Fibroblast of pulmonary artery (primary cell): ENCODE measurements around the gene UVRAG.

ENCODE experiments used
- DNase-seq: peaks from one replicate; pipeline ENCODE4 v3.0.0-alpha.2; 2010; ENCODE audit warnings: low read depth
- H3K4me3 ChIP-seq: replicated peaks from 2 replicates; pipeline ENCODE4 v1.5.1; 2011; ENCODE audit warnings: low read depth, mild to moderate bottlenecking, control low read depth, low read length, moderate library complexity
- CTCF ChIP-seq: IDR thresholded peaks from 2 replicates; pipeline ENCODE4 v1.5.1; 2011; ENCODE audit warnings: mild to moderate bottlenecking, control low read depth, low read length, inconsistent platforms; ENCODE audit errors: missing control alignments

The UVRAG gene

GRCh38 chr11:75814677-75815344, at the start of gene UVRAG:
UVRAG (plus strand) TSS chr11:75815210; CDS start chr11:75815408, 198 bp downstream.
- peak within 1 kb of the TSS; percentile 73 for H3K4me3 ChIP-seq
- DNase-seq, result peak; percentile 100
- TF ChIP-seq CTCF, result no peak

DNA sequence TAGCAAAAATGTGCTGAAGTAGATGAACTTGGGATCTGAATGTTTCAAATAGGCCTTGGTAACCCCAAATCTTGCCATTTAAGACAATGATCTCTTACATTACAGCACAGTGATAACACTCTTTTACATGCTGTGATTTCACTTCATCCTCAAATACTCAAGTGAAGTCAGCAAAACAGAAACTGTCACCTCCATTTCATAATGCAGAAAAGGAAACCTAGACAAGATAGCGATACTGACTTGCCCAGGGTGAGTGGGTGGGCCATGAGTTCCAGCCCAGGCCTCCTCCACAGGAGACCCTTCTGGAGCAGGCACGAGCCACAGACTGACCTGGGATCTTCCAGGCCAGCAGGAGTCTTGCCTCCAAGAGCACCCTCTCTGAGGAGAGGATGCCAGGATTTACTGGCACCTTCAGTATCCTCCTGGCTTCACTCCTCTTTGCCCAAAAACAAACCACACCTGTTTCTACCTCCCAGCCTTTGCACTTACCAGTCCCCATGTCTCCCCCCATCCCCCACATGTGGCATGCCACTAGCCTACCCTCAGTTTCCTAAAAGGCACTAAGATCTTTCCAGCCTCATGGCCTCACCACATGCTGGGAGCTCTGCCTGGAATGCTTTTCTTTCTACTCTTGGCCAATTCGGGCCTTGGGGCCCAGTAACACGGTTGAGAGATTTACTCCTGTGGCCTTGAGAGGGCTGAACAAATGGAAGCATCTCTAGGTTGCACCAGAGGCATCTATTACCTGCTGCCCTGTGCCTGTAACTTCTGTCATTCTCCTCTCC, 48.4 kb upstream of the UVRAG start:
- DNase-seq, result no peak
- TF ChIP-seq CTCF, result no peak
- H3K4me3 ChIP-seq, result no peak overlapping the region

DNA sequence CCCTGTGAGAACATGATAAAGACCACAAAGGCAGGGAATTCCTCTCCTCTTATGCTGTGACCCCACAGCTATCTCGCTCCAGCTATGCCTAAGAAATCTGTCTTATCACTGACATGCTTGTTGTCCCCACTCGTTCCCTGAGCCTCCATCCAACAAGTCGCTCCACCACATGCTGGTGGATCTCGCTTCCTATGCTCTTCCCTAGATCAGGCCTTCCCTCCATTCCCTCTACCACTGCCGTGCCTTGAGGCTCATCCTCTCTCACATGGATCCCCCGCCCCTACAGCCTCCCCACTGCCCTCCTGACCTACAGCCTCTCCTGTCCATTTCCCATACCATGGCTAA, 47.8 kb upstream of the UVRAG start:
- H3K4me3 ChIP-seq, result no peak overlapping the region
- TF ChIP-seq CTCF, result no peak
- DNase-seq, result no peak

DNA sequence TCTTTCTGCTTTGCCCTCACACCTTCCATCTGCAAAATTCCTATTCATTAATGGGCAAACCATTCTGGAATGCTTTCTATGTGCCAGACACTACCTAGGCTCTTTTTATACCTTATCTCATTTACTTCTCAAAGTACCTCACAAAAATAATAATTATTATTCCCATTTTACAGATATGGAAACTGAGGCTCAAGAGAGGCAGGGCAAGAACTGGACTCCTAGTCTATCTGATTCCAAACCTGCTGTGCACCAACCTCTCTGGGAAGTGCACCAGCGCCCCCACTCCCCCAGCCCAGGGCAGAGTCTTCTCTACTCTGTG, 47.3 kb upstream of the UVRAG start:
- no peak for TF ChIP-seq CTCF
- H3K4me3 ChIP-seq, result no peak overlapping the region
- no peak for DNase-seq

DNA sequence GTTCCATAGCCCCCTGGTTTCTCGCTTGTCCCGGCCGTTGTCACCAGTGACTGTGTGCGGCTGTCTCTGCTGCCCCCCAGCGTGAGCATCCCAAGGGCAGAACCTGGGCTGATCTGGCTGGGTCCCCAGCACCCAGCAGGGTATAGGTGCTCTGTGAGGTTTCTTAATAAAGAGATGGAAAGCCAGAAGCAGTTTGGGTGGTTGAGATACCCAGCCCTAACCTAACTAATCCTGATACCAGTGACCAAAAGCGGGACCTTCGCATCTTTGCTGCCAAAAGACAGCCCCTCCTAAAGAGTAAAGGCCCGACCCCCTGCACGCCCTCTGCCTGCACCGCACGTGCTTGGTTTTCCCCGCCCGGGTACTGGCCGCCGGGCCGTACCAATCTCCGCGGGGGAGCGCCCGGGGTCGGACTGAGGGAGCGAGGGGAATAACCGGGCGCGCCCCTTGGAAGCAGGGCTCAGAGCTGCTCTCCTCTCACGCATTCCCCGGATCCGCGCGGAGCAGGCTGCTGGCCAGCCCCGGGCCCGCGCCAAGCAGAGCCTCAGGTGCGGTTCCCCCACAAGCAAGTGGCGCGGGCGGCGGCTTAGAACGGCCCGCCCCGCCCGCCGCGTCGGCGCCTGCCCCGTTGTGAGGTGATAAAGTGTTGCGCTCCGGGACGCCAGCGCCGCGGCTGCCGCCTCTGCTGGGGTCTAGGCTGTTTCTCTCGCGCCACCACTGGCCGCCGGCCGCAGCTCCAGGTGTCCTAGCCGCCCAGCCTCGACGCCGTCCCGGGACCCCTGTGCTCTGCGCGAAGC, 46.7 kb upstream of the UVRAG start, which contains the start of gene DGAT2:
DGAT2 (plus strand) TSS at position 667 of the 797 bp plus-strand sequence. CDS start 214 bp downstream, outside the sequence.
- DNase-seq, result peak; percentile 60
- H3K4me3 ChIP-seq, result peak within 1 kb of the TSS; percentile 43
- TF ChIP-seq CTCF, result no peak

DNA sequence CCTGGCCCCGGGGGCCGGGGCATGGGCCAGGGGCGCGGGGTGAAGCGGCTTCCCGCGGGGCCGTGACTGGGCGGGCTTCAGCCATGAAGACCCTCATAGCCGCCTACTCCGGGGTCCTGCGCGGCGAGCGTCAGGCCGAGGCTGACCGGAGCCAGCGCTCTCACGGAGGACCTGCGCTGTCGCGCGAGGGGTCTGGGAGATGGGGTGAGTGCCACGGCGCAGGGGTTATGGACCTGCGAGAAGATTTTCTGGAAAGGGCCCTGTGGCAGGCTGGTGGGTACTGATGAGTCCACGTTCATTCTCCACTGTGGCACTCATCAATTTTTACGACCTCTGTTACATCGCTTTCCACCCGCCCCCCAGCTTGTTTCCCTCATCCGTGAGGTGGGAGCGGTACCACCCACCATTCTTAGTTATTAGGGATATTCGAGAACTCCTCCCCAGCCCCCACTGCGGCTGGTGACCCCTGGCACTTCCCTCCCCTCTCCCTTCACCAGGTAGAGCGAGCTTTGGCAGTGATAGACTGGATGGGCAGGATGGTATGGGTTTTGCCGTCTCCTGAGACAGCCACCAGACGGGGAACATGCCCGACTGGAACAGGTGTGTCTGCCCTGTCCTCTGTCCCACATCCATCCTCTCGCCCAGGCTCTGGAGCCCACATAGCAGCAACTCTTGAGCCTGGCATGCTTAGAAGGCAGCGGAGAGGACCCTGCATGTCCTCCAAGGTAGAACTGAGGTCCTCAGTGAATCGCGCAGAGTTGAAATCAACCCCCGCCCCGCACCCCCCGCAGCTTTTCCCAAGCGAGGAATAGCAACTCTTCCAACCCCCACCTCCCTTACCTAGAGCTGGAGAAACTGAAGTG, 45.9 kb upstream of the UVRAG start:
- peak overlapping the region; percentile 43 for H3K4me3 ChIP-seq
- no peak for DNase-seq
- TF ChIP-seq CTCF, result no peak
